GM04504 (cell line): Measurements from ENCODE around the gene ITGB3.
"Not testable (repeated sequence)": the region's sequence is repeated elsewhere in the genome, so short reads cannot be mapped to it uniquely, and the experiment has no call there.

ENCODE experiments used
- DNase-seq: peaks from one replicate; pipeline ENCODE4 v3.0.0-alpha.2; 2012; ENCODE audit warnings: low read depth

Gene ITGB3

GRCh38 chr17:47223007-47223406, 30.6 kb upstream of the ITGB3 start:
- no peak for DNase-seq

DNA sequence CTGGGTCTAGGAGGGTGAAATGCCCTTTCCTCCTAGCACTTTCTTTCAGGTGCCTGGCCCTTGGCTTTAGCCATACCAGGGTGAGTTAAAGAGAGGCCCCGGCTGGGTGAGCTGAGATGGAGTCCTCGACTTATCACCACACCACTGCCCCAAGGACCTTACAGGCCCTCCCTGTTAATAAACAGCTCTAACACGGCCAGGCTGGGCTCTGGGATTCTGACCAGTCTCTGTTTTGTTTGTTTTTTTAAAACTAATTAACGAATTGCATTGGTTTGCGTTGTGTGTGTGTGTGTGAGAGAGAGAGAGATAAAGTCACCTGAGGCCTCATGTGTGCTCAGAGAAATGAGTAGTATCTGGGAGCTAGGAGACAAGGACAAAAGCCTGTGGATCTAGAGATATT, 30.2 kb upstream of the ITGB3 start:
- DNase-seq, result no peak

DNA sequence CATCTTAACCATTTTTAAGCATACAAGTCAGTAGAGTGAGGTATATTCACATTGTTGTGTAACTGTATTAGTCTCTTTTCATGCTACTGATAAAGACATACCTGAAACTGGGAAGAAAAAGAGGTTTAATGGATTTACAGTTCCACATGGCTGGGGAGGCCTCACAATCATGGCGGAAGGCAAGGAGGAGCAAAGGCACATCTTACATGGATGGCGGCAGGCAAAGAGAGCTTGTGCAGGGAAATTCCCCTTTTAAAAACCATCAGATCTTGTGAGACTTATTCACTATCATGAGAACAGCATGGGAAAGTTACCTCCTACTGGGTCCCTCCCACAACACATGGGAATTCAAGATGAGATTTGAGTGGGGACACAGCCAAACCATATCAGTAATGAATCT, 29.6 kb upstream of the ITGB3 start:
- DNase-seq, result not testable (repeated sequence)

- no peak for DNase-seq
These were observed 28.7 kb upstream of the ITGB3 start for GRCh38 chr17:47224966-47225365.

DNA sequence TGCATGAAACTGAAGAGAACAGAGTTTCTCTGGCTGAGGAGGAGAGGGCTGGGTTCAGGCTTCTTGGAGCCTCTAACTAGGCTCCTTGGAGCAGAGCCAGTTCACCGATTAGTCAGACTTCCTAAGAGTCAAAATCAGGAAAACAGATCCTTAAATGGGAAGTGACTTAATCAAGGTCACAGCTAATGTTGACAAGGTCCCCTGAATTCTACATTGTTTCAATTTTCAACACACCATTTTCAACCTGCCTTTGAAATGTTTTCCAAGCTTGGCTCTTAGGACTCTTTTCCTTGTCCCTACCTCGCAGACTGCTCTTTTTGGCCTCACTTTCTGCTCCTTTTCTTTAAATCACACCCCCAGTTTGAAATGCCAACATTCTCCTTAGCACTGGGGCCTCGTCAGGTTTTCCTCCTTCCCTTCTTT, 28.2 kb upstream of the ITGB3 start:
- DNase-seq, result peak; percentile 72

DNA sequence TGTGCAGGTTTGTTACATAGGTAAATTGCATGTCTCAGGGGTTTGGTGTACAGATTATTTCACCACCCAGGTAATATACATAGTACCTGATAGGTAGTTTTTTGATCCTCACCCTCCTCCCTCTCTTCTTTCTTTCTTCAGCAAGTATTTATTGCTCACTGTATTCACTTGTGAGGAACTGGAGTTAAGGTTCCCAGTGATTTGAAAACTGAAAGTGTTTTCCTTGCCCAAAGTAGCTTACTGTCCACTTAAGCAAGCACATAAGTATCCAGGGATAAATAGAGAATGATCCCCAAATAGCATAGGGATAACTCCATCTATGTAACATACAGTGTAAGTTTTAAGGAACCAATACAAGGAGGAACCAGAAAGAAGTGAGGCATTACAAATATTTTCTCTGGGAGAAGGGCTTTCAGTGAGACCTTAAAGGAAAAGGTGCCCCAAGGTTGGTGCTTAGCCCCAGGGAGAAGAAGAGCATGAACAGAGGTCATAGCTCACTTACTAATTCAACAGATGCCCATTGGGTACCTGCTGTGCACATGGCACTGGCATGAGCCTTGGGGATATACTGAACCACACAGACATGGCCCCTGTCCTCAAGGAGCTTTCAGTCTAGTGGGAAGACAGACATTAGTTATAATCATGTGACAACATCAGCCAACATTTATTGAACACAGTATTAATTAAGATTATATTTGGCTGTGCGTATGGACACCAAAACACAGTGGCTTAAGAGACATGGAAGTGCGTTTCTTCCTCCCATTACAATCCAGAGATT, 27.5 kb upstream of the ITGB3 start:
- DNase-seq, result no peak

DNA sequence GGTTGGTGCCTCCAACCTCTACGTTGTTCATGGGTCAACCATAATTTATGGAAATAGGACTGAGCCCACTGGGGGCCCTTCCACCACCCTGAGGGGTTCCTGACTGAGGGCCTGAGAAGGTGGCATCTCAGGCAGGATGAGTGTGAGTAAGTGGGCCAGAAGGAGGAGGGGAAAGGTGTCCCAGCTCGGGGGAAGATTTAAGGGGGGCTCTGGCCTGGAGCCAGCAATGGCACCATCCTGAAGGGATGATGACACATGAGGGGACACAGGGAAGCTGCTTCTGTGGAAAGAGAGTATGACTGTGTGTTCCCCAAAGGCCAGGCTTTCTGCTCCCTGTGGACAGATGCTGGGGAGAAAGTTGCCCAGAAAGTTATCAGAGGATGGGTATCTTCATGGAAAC, 25.8 kb upstream of the ITGB3 start:
- no peak for DNase-seq

- DNase-seq, result peak; percentile 87
These were observed 23.8 kb upstream of the ITGB3 start for GRCh38 chr17:47229535-47230443.

- DNase-seq, result no peak
These were observed 22.8 kb upstream of the ITGB3 start for GRCh38 chr17:47230864-47231263.

GRCh38 chr17:47231334-47231733, 22.3 kb upstream of the ITGB3 start:
- DNase-seq, result no peak

DNA sequence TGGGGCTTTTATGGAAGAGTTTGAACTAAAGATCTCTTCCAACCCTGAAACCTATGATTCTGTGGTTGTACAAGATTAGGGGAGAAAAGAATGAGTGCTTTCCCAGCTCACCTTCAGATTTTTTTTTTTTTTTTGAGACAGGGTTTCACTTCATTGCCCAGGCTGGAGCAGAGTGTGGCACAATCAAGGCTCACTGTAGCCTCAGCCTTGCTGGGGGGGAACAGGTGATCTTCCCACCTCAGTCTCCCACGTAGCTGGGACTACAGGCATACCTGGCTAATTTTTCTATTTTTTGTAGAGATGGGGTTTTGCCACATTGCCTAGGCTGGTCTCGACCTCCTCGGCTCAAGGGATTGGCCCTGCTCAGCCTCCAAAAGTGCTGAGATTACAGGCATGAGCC, 21.8 kb upstream of the ITGB3 start:
- DNase-seq, result no peak

DNA sequence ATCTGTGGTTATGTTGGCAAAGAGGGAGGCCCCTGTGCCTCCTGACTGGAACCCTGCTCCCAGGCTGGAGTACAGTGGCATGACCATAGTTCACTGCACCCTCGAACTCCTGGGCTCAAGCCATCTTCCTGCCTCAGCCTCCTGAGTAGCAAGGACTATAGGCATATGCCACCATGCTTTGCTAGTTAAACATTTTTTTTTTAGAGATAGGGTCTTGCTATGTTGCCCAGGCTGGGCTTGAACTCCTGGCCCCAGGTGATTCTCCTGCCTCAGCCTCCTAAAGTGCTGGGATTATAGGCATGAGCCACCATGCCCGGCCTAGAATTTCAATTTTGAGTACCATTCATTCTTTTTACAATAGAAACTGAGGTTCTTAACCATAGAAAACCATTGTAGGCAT, 21.2 kb upstream of the ITGB3 start:
- no peak for DNase-seq

- DNase-seq, result no peak
These were observed 18.1 kb upstream of the ITGB3 start for GRCh38 chr17:47235506-47235905.

- DNase-seq, result no peak
These were observed 17.7 kb upstream of the ITGB3 start for GRCh38 chr17:47235923-47236322.

DNA sequence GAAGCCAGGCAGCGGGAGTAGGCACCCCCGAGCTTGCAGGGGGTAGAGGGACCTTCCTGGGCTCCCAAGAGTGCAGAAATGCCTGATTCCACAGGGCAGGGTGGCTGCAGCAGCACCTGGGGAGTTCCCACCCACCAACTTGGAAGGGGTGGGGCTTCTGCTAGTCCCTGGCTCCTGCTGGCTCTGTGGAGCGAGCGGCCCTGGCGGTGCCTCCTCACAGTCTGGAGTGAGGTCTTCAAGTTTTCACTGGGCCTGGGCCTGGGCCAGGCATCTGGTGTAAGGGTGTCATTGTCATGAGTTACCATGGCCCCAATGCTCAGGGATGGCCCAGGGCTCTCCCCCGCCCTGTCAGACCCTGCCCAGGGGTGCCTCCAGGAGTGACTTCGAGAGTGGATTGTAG, 15.8 kb upstream of the ITGB3 start:
- DNase-seq, result no peak

DNA sequence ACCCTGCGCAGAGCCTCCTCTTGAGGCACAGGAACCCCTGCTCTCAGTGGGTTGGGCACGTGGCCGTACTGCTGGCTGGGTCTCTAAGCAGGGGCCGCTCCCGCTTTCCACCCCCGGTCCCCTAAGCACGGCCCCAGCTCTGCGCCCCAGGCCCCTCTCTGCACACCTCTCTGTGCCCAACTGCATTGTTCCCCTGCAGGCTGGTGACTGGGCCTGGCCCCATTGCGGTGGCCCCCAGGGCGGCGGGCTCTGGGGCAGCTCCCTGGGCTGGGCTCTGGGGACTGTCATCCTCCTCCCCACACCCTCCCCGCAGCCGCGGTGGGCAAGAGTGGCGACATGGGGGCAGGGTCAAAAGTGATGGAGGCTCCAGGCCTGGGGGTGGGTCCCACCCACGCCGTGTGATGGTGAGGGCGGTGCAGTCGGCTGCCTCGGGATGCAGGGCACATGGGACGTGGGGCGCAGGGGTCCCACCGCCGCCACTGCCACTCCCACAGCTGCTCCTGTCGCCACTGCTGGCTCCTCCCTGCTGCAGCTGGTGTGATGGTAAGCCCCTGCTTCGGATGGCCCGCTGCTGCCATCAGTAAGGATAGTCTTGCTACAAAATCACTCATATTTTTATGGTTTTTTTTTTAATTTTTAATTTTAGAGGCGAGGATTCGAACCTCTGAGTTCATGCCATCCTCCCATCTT, 15.2 kb upstream of the ITGB3 start:
- DNase-seq, result no peak

DNA sequence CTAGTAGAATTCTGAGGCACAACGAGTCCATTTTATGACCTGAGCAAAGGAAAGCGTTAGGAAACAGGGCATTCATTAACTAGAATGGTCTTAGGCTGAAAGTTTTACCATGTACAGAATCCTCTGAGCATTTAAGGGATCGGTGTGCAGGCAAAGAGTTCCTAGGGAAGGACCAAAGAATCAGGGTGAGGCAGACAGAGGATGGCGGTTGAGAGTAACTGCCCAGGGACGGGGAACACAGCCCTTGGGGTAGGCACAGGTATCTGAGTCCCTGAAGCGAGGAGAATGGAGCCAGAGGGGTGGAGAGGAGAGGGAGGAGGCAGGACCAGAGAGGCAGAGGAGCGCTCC, 14.0 kb upstream of the ITGB3 start:
- no peak for DNase-seq

GRCh38 chr17:47239967-47240651, 13.5 kb upstream of the ITGB3 start:
- DNase-seq, result peak; percentile 97

GRCh38 chr17:47240806-47241205, 12.8 kb upstream of the ITGB3 start:
- no peak for DNase-seq

DNA sequence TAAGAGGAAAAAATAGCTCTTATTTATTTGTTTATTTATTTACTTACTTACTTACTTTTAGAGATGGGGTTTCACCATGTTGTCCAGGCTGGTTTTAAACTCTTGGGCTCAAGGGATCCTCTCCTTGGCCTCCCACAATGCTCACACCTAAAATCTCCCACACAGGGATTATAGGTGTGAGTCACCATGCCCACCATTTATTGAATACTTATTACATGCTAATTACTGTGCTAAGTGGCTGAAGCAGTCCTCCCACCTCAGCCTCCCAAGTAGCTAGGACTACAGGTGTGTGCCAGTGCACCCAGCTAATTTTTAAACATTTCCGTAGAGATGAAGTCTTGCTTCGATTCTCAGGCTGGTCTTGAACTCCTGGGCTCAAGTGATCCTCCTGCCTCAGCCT, 11.0 kb upstream of the ITGB3 start:
- DNase-seq, result no peak

DNA sequence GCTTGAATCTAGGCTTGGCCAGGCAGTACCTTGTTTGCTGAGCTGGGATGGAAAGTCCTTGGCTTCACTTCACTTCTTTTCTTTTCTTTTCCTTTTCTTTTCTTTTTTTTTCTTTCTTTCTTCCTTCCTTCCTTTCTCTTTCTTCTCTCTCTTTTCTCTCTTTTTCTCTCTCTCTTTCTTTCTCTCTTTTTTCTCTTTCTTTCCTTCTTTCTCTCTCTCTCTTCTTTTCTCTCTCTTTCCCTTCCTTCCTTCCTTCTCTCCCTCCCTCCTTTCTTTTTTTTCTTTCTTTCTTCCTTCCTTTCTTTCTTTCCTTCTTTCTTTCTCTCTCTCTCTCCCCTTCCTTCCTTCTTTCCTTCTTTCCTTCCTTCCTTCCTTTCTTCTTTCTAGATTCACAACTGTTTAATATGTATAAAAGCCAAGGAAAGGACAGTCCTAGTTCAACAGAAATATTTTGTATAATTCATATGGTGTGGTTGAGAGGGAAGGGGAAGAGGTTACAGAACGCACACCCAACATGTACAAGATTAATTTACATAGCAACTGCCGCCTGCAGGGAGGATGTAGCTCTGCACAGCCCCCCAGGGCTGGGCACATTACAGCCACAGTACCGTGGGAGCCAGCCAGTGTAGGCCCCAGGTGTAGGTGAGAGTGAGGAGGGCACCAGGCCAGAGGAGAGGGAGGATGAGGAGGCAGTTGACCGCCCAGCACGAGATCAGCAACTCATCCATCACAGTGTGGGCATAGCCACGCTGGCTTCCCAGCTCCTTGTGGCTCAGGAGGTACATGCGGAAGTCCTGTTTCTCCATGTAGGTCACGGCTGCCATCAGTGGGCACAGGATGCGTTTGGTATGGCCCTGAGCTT, 9.7 kb upstream of the ITGB3 start:
- DNase-seq, result no peak
